KBM-7 (cell line): ENCODE results near the gene APIP.

Experiments
- DNase-seq: peaks from one replicate; pipeline ENCODE4 v3.0.0-alpha.2; 2015
- in situ Hi-C: fragments of 300-500 bp; cut with MboI; formaldehyde crosslinking; loops from 2 replicates; pipeline ENCODE4 v1.14.3; 2020; ENCODE audit warnings: low sequenced_read_pairs, low pct_unique_long_range_greater_than_20kb, mixed read lengths

The APIP gene

DNA sequence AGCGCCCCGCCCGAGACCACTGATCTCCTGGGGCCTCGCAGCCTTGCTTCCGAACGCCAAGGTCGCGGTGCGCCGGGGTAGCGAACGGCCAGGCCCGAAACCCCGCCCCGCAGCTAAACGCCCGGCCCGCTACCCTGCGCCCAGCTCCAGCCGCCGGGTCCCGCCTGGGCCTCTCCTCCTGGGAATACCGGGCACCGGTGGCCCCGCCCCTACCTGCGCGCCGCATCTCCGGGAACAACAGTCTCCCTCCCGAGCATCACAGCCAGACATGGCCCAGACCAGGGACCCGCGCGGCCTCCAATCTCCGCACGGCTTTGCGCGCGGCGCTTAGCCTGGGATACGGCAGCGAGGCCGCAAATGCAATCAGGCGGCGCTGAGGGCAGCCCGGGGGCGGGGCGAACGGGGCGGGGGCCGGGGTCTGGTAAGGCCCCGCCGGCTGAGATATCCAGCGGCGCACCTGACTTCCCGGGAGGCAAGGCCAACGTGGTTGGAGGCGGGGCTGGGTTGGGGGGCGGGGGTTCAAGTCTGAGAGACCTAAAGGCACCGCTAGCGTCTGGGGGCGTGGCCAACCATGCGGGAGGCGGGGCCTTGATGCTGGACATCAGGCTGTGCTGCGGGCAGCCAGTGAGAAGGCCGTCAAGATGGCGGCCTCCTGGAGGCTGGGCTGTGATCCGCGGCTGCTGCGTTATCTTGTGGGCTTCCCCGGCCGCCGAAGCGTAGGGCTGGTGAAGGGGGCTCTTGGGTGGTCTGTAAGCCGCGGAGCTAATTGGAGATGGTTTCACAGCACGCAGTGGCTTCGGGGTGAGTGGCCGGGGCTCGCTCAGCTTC, at the start of gene APIP, which contains the start of gene PDHX:
TSS of gene APIP (minus strand) at position 365 of the 828 bp plus-strand sequence. CDS start at position 270, 95 bp downstream.
TSS of gene PDHX (plus strand) at position 604 of the 828 bp plus-strand sequence. CDS start at position 642, 38 bp downstream.
- in situ Hi-C loops = no loop called here
- DNase-seq = peak; percentile 94

- in situ Hi-C loops = no loop called here
- no peak for DNase-seq
Observed at GRCh38 chr11:34964610-34965331, 48.6 kb upstream of the APIP start.

- no peak for DNase-seq
- in situ Hi-C loops = no loop called here
Observed at GRCh38 chr11:34963351-34963750, 47.2 kb upstream of the APIP start.

DNA sequence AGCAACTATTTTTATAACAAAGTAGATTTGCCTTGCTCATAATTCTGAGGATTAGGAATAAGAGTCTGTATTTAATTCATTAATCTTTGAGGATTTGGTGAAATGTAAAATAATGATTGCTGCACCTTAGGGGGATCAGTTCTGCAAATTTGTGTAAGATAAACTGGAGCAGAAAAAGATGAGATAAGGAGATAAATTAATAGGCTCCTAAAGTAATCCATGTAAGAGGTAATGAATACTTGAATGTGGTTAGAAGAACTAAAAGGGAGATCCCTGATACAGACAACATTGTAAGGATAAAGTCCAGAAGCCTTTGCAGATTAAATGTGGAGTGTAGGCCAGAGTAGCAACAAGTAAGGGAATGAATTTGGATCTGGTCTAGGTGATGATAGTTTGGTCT, 45.9 kb upstream of the APIP start:
- no peak for DNase-seq
- in situ Hi-C loops = no loop called here

- DNase-seq = no peak
- in situ Hi-C loops = no loop called here
Observed at GRCh38 chr11:34960277-34960676, 44.1 kb upstream of the APIP start.

DNA sequence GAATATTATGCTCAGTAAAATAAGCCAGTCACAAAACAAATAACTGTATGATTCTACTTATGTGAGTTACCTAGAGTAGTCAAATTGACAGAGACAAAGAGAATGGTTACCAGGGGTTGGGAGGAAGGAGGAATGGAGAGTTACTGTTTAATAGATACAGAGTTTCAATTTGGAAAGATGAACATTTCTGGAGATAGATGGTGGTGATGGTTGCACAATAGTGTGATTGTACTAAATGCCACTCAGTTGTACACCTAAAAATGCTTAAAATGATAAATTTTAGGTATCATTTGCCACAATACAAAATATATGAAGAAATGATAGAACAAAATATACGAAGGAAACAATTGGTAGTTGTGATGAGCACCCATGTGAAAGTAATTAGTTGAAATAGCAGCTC, 43.6 kb upstream of the APIP start:
- in situ Hi-C loops = no loop called here
- DNase-seq = no peak

DNA sequence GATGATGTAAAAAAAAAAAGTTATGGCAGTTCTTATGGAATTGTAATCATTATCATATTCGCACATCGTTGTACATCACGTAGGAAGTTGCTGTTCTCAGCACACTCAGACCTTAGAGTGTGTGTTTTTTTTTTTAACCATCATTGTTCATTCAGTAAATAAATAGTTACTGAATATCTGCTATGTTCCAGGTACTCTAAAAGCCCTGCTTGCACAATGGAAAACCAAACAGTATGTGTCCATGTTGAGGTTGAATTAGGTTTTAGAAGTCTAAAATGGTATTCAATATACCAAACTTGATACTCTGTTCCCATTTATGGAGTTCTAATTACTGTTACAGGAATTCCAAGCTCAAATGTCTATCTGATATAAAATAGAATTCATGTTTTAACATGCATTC, 41.4 kb upstream of the APIP start:
- no peak for DNase-seq
- in situ Hi-C loops = no loop called here

DNA sequence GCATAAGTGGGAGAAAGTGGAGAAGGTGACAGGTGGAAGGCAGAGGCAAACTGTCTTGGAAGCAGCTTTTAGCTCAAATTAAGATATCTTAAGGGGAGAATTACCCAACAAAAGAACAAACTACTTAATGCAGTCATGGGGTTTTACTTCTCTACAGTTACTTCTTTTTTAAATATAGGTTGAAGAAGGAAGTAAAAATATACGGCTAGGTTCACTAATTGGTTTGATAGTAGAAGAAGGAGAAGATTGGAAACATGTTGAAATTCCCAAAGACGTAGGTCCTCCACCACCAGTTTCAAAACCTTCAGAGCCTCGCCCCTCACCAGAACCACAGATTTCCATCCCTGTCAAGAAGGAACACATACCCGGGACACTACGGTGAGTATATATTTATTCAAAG, 41.0 kb upstream of the APIP start:
- in situ Hi-C loops = no loop called here
- no peak for DNase-seq

DNA sequence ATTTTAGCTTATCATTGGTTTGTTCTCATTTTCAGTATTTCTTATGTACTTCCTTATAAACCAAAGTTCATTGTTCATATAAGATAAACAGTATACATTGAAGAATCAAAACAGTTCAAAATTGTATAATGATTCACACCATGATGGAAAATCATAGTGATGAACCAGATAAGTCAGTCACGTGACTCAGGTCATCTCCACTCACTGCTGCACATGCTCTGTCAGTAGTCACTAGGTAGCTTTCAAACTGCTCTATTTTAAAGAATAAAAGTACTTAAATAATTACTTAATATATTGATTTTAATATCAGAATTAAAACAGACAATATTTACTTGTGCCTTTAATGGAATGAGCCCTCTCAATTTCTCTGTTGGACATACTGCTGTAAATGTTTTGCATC, 37.8 kb upstream of the APIP start:
- in situ Hi-C loops = no loop called here
- DNase-seq = no peak

- DNase-seq = no peak
- in situ Hi-C loops = no loop called here
Observed at GRCh38 chr11:34948696-34949095, 32.5 kb upstream of the APIP start.

DNA sequence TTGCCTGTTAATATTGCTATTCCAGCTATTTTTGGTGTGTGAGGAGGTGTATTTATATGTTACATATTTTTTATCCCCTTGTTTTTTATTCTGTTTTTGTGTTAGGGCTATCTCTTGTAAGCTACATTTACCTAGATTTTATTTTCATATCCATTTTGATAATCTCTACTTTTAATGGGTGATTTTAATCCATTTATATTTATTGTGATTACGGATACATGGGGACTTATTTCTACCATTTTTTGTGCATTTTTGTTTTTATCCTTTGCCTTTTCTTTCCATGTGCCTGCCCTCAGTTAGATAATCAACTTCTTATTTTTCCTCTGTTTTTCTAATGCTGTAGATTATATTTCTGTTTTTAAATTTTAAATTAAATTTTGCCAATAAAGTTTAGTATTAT, 28.5 kb upstream of the APIP start:
- no peak for DNase-seq
- in situ Hi-C loops = no loop called here

DNA sequence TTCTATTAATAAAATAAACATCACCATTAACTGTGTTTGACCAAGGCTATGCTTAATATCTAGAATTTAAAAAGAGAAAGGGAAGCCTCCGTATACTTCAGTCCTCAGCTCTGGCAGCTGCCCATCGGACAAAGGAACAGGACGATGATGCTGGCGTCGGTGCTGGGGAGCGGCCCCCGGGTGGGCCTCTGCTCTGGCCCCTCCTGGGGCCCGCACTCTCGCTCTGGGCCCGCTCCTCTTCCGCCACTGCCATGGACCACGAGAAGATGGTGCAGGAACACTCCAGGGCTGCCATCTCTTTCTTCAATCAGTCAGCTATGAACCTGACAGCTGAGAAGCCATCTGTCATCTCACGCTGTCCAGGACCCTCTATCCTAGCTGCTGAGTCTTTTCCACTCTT, 25.5 kb upstream of the APIP start:
- in situ Hi-C loops = no loop called here
- no peak for DNase-seq

DNA sequence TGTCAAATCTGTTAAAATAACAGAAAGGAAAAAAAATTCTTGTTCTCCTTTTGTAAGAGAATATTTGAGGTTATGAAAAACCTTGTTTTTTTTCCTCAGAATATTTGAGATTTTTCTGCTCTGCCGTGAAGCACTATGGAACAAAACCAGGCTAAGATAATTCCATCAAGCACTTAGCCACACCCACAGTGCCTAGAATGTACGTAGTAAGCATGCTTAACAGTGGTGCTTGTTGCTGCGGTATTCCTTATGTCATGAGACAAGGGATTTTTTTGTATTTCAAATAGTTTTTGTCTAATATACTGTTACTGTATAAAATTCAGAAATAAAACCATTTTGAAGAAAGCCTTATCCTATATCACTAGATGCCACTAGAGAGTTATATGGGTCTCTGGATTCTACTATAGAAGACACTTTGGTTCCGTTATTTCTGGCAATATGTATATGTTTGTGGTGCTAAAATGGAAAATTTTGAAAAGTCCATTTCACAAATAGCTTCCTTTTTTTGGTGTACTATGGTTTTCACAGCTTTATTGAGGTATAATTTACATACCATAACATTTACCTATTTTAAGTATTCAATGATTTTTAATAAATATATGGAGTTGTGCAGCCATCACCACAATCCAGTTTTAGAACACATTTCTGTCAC, 24.0 kb upstream of the APIP start:
- in situ Hi-C loops = no loop called here
- DNase-seq = no peak

DNA sequence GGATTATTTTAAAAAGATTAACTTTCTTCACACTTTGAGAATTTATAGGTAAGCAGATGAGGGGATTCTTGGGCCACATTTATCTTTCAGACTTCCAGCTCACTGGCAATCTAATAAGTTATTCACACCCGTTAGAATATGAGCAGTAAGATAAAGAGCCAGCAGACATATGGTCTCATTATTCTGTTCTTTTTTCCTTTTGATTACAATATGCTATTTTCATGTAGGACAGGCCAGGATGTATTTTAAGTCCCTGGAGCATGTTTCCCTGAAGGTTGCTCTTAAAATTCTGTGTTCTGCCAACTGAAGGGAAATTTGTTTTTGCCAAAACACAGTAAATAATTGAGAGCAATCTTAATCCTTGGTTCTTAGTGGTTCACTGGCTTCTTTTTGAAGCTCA, 22.4 kb upstream of the APIP start:
- in situ Hi-C loops = no loop called here
- no peak for DNase-seq

DNA sequence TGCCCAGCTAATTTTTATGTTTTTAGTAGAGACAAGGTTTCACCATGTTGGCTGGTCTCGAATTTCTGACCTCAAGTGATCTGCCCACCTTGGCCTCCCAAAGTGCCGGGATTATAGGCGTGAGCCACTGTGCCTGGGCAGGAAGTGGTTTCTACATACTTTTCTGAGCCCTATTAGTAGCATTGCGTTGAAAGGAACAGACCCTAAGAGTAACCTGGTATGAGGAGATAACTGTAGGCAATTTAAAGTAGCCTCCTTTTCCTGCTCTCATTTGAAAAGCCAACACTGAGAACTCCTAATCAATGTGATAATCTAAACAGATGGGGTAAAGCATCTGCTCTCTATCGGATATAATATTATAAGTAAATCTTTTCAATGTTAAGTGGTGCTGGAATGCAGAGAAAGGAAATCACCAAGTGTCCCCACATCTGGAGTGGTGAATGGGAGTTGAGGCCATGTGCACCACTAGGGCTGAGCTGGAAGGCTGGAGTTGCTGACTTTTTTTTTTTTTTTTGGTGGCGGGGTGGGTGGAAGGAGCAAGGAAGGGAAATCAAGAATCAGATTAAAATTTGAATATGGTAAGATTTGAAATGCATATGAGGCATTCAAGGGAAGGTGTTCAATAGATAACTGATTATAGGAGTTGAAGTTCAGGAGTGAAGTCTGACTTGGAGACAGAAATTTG, 20.9 kb upstream of the APIP start:
- DNase-seq = peak; percentile 70
- in situ Hi-C loops = no loop called here

DNA sequence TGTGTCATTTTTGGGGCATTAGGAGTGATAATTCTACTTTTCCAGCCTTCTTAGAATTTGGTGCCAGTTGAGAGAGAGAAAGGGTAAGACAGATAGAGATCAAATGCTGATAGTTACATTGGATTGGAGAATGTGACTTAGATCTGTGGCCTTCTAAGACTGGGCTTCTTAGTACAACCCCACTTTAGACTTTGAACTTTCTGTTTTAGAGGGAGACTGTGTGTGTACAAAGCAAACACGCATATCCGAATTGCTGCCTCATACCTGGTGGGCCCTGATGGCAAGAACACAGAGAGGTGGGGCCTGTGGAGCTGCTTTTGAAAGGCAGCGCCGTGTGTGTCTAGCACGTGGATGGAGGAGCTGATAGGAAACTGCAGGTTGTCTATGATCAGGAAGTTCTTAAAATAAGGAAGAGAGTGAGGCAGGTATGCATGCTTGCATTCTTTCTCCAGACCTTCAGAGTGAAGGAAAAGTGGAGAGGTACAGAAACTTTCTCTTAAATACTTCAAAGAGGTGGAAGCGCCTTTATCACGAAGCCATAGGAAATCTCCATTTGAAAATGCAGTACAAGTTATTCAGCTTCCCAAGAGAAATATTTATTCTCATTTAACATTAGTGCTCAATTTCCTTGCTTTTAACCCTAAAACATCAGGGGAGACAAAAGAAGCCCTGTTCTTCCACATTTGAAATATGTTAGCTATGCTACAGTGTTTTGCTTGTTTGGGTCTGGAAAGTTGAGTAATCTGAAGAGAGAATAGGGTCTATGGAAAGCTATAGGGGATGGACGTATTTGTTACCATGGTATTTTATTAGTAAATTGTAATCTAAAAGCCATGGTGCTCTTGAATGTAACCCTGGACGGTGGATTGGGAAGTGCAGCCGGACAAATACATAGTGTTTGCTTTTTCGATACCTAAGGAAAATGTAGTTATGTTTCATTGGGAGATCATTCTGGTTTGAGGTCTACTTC, 13.9 kb upstream of the APIP start:
- in situ Hi-C loops = no loop called here

DNA sequence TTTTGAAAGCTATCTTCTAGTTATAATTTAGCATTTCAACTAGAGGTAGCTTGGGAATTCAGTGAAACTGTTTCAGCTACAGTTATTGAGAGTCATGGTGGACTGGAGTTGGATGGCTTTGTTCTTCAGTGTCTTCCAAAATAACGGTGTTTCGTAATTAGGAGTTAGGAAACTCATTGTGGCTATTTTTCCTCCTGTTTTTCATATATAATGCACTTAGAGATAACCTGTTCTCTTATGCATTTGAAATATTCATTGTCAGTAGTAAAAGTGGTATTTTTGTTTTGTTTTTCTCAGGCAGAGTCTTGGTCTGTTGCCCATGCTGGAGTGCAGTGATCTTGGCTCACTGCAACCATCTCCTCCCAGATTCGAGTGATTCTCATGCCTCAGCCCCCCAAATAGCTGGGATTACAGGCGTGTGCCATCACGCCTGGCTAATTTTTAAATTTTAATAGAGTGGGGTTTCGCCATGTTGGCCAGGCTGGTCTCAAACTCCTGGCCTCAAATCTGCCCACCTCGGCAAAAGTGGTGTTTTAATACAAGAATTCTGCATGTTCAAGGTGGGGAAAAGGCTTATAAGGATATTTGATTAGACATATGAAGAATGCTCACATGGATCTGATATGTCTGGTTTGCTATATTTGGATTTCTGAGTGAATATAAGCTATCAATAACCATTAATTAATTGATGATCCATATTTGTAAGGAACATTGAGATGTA, 12.9 kb upstream of the APIP start:
- in situ Hi-C loops = no loop called here
- DNase-seq = no peak

More for the DNA sequence above, 13.9 kb upstream of the APIP start:
- no peak for DNase-seq
